Activated CD4-positive, alpha-beta T cell treated with anti-CD3 and anti-CD28 coated beads, Interleukin-2, Interleukin-6, amounts not matched to agents 100 ng/mL and 50 ng/mL, durations not matched to agents 16 hours and 8 hours (primary cell): Measurements from ENCODE around the gene USP24.
"Not testable (repeated sequence)": the region's sequence is repeated elsewhere in the genome, so short reads cannot be mapped to it uniquely, and the experiment has no call there.

Source experiments
- DNase-seq: peaks from one replicate; pipeline ENCODE4 v3.0.0-alpha.2; 2020

USP24 gene

GRCh38 chr1:55048453-55049270 is 166.5 kb downstream of the USP24 start:
- no peak for DNase-seq

DNA sequence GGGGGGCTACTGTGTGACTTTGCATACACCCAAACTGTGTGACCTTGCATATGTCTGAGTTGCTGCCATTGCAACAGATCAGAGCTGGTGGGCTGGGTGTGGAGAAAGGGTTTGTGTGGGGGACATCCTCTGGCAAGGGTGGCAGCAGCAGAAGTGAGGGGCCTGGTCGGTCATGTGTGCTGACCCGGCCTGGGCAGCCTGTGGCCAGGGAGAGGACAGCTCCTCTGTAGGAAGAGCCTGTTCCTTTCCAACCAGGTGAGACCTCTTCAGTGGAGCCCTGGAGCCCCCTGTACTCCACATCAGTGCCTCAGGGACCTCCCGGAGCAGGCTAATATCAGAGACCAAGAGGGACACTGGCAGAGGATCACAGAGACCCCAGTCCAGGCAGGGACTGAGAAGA is 167.6 kb downstream of the USP24 start:
- no peak for DNase-seq

DNA sequence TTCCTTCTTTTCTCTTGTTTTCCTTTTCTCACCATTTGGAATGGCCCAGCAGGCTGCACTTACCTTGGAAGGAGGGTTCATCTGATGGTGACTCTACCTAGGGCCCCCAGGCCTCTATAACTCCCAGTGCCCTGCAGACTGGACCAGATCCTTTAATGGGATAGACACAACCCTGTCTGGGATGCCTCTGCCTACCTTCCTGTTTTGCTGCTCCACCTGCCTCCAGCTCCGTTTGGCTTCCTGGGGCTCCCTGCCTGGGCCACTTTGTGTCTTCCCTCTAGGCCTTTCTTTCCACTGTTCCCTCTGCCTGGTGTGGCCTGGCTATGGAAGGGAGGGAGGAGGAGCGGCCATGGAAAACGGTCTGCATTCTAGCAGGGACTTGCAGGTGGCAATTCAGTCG is 168.3 kb downstream of the USP24 start:
- DNase-seq, result no peak

GRCh38 chr1:55045430-55045829 is 169.7 kb downstream of the USP24 start:
- no peak for DNase-seq

GRCh38 chr1:55044617-55045397 is 170.4 kb downstream of the USP24 start:
- no peak for DNase-seq

DNA sequence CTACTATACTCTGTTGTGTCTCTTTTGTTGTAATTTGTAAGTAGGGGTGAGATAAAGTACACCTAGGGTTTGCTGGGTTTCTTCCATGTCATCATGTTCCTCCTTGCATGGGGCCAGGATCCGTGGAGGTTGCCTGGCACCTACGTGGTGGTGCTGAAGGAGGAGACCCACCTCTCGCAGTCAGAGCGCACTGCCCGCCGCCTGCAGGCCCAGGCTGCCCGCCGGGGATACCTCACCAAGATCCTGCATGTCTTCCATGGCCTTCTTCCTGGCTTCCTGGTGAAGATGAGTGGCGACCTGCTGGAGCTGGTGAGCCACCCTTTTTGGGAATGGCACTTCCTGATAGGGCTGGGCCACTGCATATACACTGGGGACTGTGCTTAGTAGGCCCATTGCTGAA is 171.4 kb downstream of the USP24 start:
- no peak for DNase-seq

GRCh38 chr1:55043011-55043410 is 172.2 kb downstream of the USP24 start:
- no peak for DNase-seq

DNA sequence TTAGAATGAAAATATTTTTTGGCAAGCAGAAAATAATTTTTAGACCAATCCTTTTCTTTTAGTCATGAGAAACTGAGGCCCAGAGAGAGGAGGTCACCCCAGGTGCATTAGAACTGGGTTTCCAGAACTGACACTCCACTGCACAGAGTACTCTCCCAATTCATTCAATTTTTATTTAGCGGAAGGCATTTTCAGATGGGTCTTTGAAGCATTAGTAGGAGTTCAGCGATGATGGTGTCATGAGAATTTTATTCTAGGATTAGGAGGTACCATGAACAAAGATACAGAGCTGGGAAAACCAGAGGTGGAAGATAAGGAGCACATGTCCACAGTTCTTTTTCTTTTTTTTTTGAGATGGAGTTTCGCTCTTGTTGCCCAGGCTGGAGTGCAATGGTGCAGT is 173.6 kb downstream of the USP24 start:
- no peak for DNase-seq

GRCh38 chr1:55040933-55041494 is 174.2 kb downstream of the USP24 start:
- DNase-seq, result no peak

- no peak for DNase-seq
Measured at GRCh38 chr1:55040083-55040932, 174.9 kb downstream of the USP24 start.

- no peak for DNase-seq
Measured at GRCh38 chr1:55039342-55040082, 175.7 kb downstream of the USP24 start, which contains the start of gene PCSK9. PCSK9 (plus strand) TSS chr1:55039548; CDS start chr1:55039838, 290 bp downstream.

- DNase-seq, result no peak
Measured at GRCh38 chr1:55038974-55039341, 176.2 kb downstream of the USP24 start.

- DNase-seq, result no peak
Measured at GRCh38 chr1:55038552-55038838, 176.7 kb downstream of the USP24 start.

DNA sequence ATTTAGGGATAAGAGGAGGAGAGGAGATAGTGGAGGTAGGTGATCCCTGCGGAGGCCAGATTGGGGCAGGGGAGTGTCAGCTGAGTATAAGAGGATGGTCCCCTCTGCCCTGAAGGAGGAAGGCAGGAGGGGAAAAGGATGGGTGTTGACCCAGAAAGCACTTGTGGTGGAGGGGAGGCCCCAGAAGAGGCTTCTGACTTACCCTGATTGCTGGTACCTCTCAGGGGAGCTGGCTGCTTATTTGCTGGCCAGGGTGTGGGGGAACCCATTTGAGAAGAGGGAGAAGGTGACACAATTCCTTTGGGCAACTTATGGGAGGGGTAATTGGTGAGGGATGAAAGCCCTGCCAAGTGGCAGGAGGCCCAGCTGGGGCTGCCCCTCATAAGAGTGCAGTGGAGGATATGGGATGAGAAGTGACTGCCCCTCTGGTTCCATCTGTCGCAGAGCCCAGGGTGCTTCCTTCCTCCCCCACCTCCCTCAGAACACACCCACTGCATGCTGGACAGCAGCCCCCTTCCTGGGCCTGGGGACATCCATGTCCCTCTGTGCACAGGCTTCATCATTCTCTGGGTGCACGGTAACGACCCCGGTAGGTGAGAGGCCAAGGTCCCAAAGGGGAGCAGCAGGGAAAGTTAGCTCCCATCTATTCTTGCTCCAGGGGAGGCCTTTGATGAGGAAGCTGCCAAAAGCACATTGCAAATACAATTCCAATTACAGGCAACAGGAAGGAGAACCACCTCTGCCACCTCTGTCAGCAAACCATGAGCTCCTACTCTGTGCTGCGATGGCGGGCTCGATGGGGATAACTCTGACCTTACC is 177.2 kb downstream of the USP24 start:
- DNase-seq, result no peak

GRCh38 chr1:55035904-55036303 is 179.3 kb downstream of the USP24 start:
- DNase-seq, result no peak

DNA sequence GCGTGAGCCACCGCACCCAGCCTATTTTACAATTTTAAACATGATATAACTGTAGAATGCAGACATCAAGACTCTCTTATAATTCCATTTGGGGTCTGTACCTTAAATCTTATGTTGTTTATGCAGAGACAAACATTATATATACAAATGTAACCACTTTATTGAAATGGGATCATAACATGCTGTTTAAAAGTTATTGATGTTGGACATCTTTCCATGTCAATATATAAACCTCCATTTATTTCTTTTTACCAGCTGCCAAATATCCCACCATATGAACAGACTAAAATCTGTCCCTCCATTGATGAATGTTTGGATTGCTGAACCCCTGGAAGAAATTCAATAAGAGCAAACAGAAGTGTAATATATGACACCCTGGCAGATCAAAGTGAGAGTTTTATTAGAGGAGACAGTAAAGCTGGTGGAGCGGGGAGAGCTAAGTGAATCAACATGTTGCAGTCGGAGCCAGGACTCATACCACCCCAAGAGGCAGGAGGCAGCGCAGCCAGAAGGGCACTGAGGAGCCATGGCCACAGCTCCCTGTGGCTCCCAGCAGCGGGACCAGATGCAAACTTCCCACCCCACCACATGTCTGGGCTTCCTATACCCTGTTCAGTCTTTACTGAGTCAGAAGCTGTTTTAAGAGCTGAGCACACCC is 180.6 kb downstream of the USP24 start:
- DNase-seq, result no peak

DNA sequence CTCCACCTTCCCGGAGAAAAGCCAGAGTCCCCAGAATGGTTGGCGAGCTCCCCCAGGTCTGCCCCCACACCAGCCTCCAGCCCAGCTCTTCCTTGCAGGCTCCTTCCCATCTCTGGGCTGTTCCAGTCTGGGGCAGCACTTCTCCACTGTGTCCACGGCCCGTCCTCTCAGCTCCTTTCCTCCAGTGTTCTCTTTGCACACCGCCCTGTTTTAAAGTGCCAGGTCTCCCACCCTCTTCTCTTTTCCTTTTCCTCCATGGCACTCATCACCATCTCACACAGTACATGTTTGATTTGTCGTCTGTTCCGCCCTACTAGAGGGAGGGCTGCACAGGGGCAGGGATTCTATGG is 181.9 kb downstream of the USP24 start:
- no peak for DNase-seq

DNA sequence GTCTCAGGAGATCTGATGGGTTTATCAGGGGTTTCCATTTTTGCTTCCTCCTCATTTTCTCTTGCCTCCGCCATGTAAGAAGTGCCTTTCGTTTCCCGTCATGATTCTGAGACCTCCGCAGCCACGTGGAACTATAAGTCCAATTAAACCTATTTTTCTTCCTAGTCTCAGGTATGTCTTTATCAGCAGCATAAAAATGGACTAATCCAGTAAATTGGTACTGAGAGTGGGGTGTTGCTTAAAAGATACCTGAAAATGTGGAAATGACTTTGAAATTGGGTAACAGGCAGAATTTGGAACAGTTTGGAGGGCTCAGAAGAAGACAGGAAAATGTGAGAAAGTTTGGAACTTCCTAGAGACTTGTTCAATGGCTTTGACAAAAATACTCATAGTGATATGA is 184.1 kb downstream of the USP24 start:
- DNase-seq, result not testable (repeated sequence)

DNA sequence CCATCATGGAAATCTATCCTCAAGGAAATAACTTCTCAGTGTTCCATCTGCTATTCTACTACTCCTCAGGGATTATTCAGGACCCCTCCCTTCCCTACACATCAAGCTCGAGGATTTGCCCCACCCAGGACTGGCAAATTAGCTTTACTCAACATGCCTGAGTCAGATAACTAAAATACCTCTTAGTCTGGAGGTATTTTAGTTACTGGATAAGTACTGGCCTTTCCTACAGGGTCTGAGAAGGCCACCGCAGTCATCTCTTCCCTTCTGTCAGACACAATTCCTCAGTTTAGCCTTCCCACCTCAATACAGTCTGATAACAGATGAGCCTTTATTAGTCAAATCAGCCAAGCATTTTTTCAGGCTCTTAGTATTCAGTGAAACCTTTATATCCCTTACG is 188.5 kb downstream of the USP24 start:
- DNase-seq, result not testable (repeated sequence)

DNA sequence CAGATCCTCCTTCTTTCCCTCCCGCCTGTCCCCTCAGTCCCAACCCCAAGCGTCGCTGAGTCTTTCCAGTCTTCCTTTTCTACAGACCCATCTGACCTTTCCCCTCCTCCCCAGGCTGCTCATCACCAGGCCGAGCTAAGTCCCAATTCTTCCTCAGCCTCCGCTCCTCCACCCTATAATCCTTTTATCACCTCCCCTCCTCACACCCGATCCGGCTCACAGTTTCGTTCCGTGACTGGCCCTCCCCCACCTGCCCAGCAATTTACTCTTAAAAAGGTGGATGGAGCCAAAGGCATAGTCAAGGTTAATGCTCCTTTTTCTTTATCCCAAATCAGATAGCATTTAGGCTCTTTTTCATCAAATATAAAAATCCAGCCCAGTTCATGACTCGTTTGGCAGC is 191.0 kb downstream of the USP24 start:
- DNase-seq, result not testable (repeated sequence)

DNA sequence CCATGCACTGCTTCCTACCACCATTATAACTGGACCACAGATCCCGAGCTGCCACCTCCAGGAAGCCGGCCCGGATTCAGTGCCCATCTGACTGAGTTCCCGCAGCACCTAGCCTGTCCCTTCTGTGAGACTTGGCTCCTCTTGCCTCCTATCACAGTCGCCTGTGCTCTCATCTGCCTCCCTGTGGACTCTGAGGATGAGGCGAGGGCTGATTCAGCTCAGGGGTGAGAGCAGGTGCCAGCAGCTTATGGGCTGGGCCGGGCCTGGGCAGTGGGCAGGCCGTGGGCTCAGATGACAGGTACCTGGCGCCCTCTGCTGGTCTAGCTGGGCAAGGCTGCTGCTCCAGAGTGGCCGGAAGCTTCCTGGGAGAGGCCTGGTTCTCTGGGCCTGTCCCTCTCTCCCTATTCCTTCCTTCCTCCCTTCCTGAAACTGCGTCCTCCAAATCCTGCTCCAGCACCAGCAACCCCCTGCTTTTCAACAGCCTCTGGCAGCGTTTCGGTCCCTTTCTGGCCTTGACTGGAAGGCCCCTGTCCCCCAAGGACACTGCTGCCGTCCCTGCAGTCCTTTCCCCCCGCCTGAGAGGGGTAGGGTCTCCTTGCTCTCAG is 193.1 kb downstream of the USP24 start:
- DNase-seq, result peak; percentile 81
